ENCODE measurements around the gene DSG1.
"Not testable (repeated sequence)": the region's sequence is repeated elsewhere in the genome, so short reads cannot be mapped to it uniquely, and the experiment has no call there.

DSG1 gene

GRCh38 chr18:31343454-31343853 lies 25.5 kb downstream of the DSG1 start:
- no peak for DNase-seq

GRCh38 chr18:31353336-31353735 lies 35.4 kb downstream of the DSG1 start:
- not testable (repeated sequence) for DNase-seq

GRCh38 chr18:31354990-31355389 lies 37.0 kb downstream of the DSG1 start:
- DNase-seq = no peak

- no peak for DNase-seq
Measured at GRCh38 chr18:31356025-31356424, 38.1 kb downstream of the DSG1 start.

GRCh38 chr18:31364190-31364589 lies 46.2 kb downstream of the DSG1 start:
- DNase-seq = no peak

GRCh38 chr18:31369478-31369877 lies 51.5 kb downstream of the DSG1 start:
- no peak for DNase-seq

- no peak for DNase-seq
Measured at GRCh38 chr18:31371989-31372388, 54.0 kb downstream of the DSG1 start.

- DNase-seq = no peak
Measured at GRCh38 chr18:31373641-31374040, 55.7 kb downstream of the DSG1 start.

GRCh38 chr18:31376477-31376876 lies 58.5 kb downstream of the DSG1 start, which contains the start of gene DSG4:
Gene DSG4, plus strand, starts transcription at chr18:31376777. Its CDS starts 135 bp downstream, at chr18:31376912.
- no peak for DNase-seq

- no peak for DNase-seq
Measured at GRCh38 chr18:31380912-31381311, 63.0 kb downstream of the DSG1 start.

- no peak for DNase-seq
Measured at GRCh38 chr18:31382107-31382506, 64.1 kb downstream of the DSG1 start.

GRCh38 chr18:31386741-31387140 lies 68.8 kb downstream of the DSG1 start:
- no peak for DNase-seq

- DNase-seq = no peak
Measured at GRCh38 chr18:31393286-31393685, 75.3 kb downstream of the DSG1 start.

- no peak for DNase-seq
Measured at GRCh38 chr18:31396796-31397612, 79.0 kb downstream of the DSG1 start.

GRCh38 chr18:31398191-31398590 lies 80.2 kb downstream of the DSG1 start:
- DNase-seq = no peak

- DNase-seq = no peak
Measured at GRCh38 chr18:31399306-31400032, 81.5 kb downstream of the DSG1 start.

- DNase-seq = no peak
Measured at GRCh38 chr18:31401156-31402025, 83.4 kb downstream of the DSG1 start.

- DNase-seq = no peak
Measured at GRCh38 chr18:31402026-31402373, 84.0 kb downstream of the DSG1 start.

- no peak for DNase-seq
Measured at GRCh38 chr18:31403409-31403808, 85.4 kb downstream of the DSG1 start.
